ENCODE data around the gene OXSR1.

DNA sequence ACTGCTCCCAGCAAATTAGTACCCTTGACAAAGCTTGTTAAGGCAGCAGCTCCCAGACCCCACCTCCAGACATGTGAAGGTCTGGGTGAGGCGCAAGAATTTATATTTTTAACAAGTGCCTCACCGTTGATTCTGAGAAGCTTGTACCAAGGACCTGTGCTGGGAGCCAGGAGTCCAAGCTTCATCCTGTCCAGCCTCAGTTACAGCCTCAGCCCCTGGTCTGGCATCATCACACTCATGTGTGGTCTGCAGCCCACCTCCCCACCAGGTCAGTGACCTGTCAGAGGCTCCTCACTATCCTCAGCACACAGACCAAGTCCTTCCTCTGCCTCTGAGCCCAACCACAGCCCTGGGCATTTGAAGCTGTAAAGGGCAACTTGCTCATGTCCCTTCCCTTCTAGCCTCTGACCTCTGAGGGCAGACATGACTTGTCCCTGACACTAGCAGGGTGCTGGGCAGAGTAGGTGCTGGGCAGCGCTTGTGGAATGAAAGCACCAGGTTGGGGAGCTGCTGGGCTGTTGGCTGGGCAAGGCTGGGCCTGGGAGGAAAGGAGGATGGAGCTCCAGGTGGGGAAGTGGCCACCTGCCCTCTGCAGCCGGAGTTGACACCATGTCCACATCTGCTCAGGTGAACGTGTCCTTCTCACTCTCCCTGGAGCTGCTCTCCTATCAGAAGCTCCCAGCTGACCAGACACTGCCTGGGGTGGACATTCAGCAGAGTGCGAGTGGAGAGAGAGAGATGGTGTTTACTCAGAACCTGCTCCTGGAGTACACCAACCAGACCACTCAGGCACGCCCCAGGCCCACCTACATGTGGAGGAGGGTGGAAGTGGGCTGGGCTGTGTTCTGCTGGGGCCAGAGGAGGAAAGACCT is 45.3 kb upstream of the OXSR1 start:
- TF ChIP-seq CTCF (IDR thresholded peaks at IDR 0.05) = no peak
- TF ChIP-seq TCF7L2 (IDR thresholded peaks at IDR 0.05; ENCODE audit: low read depth, low read length) = no peak
- no peak for TF ChIP-seq POLR2AphosphoS5 (IDR thresholded peaks at IDR 0.05; ENCODE audit: low read depth, low read length)

All from Panc1 (cell line).